Mononuclear cell (primary cell): ENCODE results near the gene MZF1. TPM values are rescaled to one million over a fixed set of nuclear protein-coding genes. Genes with fewer than 3 reads are reported as not detected.
"Not testable (repeated sequence)": the region's sequence is repeated elsewhere in the genome, so short reads cannot be mapped to it uniquely, and the experiment has no call there.

Source experiments
- H3K27me3 ChIP-seq: 2 replicates; pipeline ENCODE4 v1.6.0; 2011; ENCODE audit warnings: low read length, control low read depth; ENCODE audit not compliant: insufficient read depth
- H3K4me1 ChIP-seq: 2 replicates; pipeline ENCODE4 v1.5.1; 2011; ENCODE audit warnings: mild to moderate bottlenecking, low read length, control low read depth; ENCODE audit not compliant: insufficient read depth
- H3K4me3 ChIP-seq: 2 replicates; pipeline ENCODE4 v1.5.1; 2011; ENCODE audit warnings: mild to moderate bottlenecking, low read length, moderate library complexity
- H3K9me3 ChIP-seq: 2 replicates; pipeline ENCODE4 v1.5.1; 2011; ENCODE audit warnings: low read depth, mild to moderate bottlenecking, control low read depth, low read length
- total RNA-seq: library from RNA; depleted of rRNA; stranded (reverse); fragments of >200 nt; gene quantifications from one replicate; pipeline ENCODE4 v1.2.3, GENCODE V29; 2012

Gene MZF1
- total RNA-seq, 1 donor: 11.4 TPM

GRCh38 chr19:58543826-58544590 lies 29.1 kb downstream of the MZF1 start, which contains the start of gene TRIM28:
Gene TRIM28, plus strand, starts transcription at chr19:58544064. Its CDS starts 694 bp downstream, at chr19:58544758.
- Histone ChIP-seq H3K9me3 (no peaks in the 10 kb centered on the region), H3K27me3 (peaks cover 2% of the 10 kb centered on the region), H3K4me3 (peak within 1 kb of the TSS; percentile 76), H3K4me1 (peaks cover 32% of the 10 kb centered on the region)

- not testable (repeated sequence) for H3K27me3 ChIP-seq, H3K9me3 ChIP-seq, H3K4me3 ChIP-seq
- H3K4me1 ChIP-seq: peaks cover 44% of the 10 kb centered on the region
Measured at GRCh38 chr19:58542641-58543372, 30.3 kb downstream of the MZF1 start.

GRCh38 chr19:58539169-58539559 lies 34.0 kb downstream of the MZF1 start:
- H3K9me3 ChIP-seq, H3K4me3 ChIP-seq, H3K27me3 ChIP-seq: not testable (repeated sequence)
- H3K4me1 ChIP-seq: peaks cover 29% of the 10 kb centered on the region

DNA sequence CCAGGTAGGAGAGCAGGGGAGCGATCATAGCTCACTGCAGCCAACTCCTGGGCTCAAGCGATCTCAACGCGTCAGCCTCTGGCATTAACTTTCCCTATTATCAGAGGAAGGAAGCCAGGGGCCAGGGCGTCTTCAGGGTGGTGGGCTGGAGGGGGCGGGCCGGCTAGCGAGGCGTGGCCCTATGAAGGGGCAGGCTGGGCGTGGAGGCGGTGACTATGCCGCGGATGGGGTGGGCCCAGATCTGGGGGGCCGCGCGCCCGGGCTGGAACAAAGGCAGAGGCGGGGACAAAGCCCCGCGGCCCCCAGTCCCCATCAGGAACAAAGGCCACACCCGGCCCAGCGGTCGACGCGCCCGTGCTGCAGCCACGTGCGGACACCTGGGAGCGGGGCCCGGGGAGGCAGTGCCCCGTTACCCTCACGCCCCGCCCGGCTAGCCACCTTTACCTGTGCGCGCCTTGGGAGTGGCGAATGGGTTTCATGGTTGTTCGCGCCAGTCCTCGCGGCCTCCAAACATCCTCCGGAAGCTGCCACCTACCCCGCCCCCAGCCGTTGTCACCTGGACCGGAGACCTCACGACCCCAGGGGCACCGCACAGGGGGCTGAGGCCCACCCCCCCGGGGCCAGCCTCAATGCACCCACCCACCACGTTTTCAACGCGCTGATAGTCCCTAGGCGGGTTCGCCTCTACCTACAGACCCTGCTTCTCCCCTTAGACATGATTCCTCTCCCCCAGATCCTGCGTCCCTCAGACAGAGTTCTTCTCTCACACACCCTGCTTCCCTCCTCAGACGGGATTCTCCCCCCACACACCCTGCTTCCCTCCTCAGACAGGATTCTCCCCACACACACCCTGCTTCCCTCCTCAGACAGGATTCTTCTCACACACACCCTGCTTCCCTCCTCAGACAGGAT lies 34.6 kb downstream of the MZF1 start:
- Histone ChIP-seq H3K27me3 (peaks cover 2% of the 10 kb centered on the region), H3K9me3 (no peaks in the 10 kb centered on the region)

GRCh38 chr19:58536852-58537798 lies 36.0 kb downstream of the MZF1 start:
- Histone ChIP-seq H3K4me3 (no peak overlapping the region), H3K9me3 (no peaks in the 10 kb centered on the region), H3K27me3 (peaks cover 2% of the 10 kb centered on the region)

More for the DNA sequence above, 34.6 kb downstream of the MZF1 start:
- Histone ChIP-seq H3K4me1 (peaks cover 27% of the 10 kb centered on the region), H3K4me3 (peak overlapping the region; percentile 19)

DNA sequence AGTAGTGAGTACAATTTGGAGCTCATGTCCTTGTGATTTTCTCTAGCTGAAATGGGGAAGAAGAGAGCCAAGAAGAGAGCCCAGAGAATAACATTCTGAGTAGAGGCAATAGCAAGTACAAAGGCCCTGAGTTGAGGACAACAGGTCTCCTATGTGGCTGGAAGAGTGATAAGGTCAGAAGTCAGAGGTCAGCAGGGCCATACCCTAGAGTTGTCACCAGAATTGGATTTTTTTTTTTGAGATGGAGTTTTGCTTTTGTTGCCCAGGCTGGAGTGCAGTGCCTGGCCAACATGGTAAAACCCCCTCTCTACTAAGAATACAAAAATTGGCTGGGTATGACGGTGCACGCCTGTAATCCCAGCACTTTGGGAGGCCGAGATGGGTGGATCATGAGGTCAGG lies 37.3 kb downstream of the MZF1 start:
- H3K27me3 ChIP-seq: peaks cover 2% of the 10 kb centered on the region
- H3K4me3 ChIP-seq: no peak overlapping the region
- peaks cover 22% of the 10 kb centered on the region for H3K4me1 ChIP-seq

More at GRCh38 chr19:58536852-58537798, 36.0 kb downstream of the MZF1 start:
- H3K4me1 ChIP-seq: peaks cover 22% of the 10 kb centered on the region

GRCh38 chr19:58531034-58531840 lies 41.9 kb downstream of the MZF1 start:
- H3K4me3 ChIP-seq: no peak overlapping the region

More for the DNA sequence above, 37.3 kb downstream of the MZF1 start:
- no peaks in the 10 kb centered on the region for H3K9me3 ChIP-seq

DNA sequence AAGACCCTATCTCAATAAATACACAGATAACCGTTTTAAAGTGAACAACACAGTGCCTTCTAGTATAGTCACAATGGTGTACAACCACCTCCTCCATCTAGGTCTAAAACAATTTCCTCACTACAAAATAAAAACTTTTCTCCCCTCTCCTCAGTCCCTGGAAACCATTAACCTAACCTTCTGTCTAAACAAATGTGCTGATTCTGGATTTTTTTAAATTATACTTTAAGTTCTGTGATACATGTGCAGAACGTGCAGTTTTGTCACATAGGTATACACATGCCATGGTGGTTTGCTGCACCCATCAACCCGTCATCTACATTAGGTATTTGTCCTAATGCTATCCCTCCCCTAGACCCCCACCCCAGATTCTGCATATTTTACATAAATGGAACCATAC lies 43.7 kb downstream of the MZF1 start:
- Histone ChIP-seq H3K4me3 (no peak overlapping the region), H3K4me1 (no peaks in the 10 kb centered on the region), H3K27me3 (no peaks in the 10 kb centered on the region), H3K9me3 (no peaks in the 10 kb centered on the region)

More at GRCh38 chr19:58531034-58531840, 41.9 kb downstream of the MZF1 start:
- Histone ChIP-seq H3K9me3 (no peaks in the 10 kb centered on the region), H3K4me1 (no peaks in the 10 kb centered on the region), H3K27me3 (no peaks in the 10 kb centered on the region)

DNA sequence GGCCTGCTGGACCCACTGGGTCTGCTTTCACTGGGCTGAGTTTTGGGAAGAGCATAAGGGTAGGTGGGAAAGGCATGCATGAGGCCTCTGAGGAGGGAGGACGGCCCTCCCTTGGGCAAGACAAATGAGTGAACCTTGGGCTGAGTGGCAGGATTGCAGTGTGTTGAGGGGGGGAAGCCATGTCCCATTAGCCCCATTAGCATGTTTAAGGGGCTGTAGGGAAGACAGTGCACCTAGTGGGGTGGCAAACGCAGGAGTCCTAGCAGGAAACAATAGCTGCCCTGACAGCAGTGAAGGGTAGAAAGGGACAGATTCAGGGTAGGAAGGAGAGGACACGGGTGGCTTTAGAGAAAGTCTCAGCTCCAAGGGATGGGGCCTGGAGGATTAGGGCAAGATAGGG lies 50.4 kb downstream of the MZF1 start:
- Histone ChIP-seq H3K27me3 (no peaks in the 10 kb centered on the region), H3K4me1 (peaks cover 22% of the 10 kb centered on the region), H3K9me3 (no peaks in the 10 kb centered on the region), H3K4me3 (no peak overlapping the region)

GRCh38 chr19:58521651-58522050 lies 51.5 kb downstream of the MZF1 start:
- Histone ChIP-seq H3K4me3 (no peak overlapping the region), H3K4me1 (peaks cover 23% of the 10 kb centered on the region), H3K9me3 (no peaks in the 10 kb centered on the region), H3K27me3 (no peaks in the 10 kb centered on the region)

- Histone ChIP-seq H3K4me3 (peak overlapping the region; percentile 73), H3K9me3 (no peaks in the 10 kb centered on the region), H3K4me1 (peaks cover 23% of the 10 kb centered on the region), H3K27me3 (no peaks in the 10 kb centered on the region)
Measured at GRCh38 chr19:58520257-58520599, 52.9 kb downstream of the MZF1 start.

GRCh38 chr19:58519355-58520256 lies 53.5 kb downstream of the MZF1 start, which contains the start of gene ZBTB45:
Gene ZBTB45, minus strand, starts transcription at chr19:58519810. Its CDS starts 2,137 bp downstream, at chr19:58517673.
- Histone ChIP-seq H3K27me3 (no peaks in the 10 kb centered on the region), H3K4me3 (peak within 1 kb of the TSS; percentile 73), H3K4me1 (peaks cover 25% of the 10 kb centered on the region), H3K9me3 (no peaks in the 10 kb centered on the region)

GRCh38 chr19:58519087-58519354 lies 54.1 kb downstream of the MZF1 start:
- Histone ChIP-seq H3K4me3 (peak overlapping the region; percentile 73), H3K9me3 (no peaks in the 10 kb centered on the region), H3K4me1 (peaks cover 29% of the 10 kb centered on the region), H3K27me3 (no peaks in the 10 kb centered on the region)
